Urinary bladder (tissue), 4 donors: ENCODE data around the gene SOX18. TPM values are rescaled to one million over a fixed set of nuclear protein-coding genes. Genes with fewer than 3 reads are reported as not detected.

Source experiments
- DNase-seq: peaks from one replicate; pipeline ENCODE4 v3.0.0-alpha.2; 2015; ENCODE audit errors: extremely low spot score
- H3K27ac ChIP-seq: one replicate; pipeline ENCODE4 v1.5.1; 2013; ENCODE audit warnings: low read depth, mild to moderate bottlenecking, moderate library complexity
- H3K36me3 ChIP-seq: one replicate; pipeline ENCODE4 v1.6.1; 2013; ENCODE audit warnings: mild to moderate bottlenecking, moderate library complexity; ENCODE audit not compliant: insufficient read depth
- H3K4me1 ChIP-seq: one replicate; pipeline ENCODE4 v1.6.1; 2013; ENCODE audit warnings: mild to moderate bottlenecking, moderate library complexity; ENCODE audit not compliant: insufficient read depth
- H3K4me3 ChIP-seq: one replicate; pipeline ENCODE4 v1.5.1; 2013; ENCODE audit warnings: low read depth, low read length
- WGBS: extraction: QIAGEN DNeasy Blood & Tissue Kit; methylation state at CpG from one replicate; pipeline ENCODE4 v1.1.7; 2013; 5-methylcytosine and 5-hydroxymethylcytosine counted together
- polyA plus RNA-seq: library from polyadenylated mRNA; stranded (reverse); fragments of 200-250 nt; gene quantifications from one replicate; pipeline ENCODE4 v1.2.3, GENCODE V29; 2013
- total RNA-seq: library from RNA; depleted of rRNA; stranded (reverse); fragments of >200 nt; gene quantifications from one replicate; pipeline ENCODE4 v1.2.3, GENCODE V29; 2014
- donor health status: healthy with polysubstance abuse.
- donor health status: healthy.

Gene SOX18
- total and polyA plus RNA-seq, 2 donors: 4.5 to 66.0 TPM

DNA sequence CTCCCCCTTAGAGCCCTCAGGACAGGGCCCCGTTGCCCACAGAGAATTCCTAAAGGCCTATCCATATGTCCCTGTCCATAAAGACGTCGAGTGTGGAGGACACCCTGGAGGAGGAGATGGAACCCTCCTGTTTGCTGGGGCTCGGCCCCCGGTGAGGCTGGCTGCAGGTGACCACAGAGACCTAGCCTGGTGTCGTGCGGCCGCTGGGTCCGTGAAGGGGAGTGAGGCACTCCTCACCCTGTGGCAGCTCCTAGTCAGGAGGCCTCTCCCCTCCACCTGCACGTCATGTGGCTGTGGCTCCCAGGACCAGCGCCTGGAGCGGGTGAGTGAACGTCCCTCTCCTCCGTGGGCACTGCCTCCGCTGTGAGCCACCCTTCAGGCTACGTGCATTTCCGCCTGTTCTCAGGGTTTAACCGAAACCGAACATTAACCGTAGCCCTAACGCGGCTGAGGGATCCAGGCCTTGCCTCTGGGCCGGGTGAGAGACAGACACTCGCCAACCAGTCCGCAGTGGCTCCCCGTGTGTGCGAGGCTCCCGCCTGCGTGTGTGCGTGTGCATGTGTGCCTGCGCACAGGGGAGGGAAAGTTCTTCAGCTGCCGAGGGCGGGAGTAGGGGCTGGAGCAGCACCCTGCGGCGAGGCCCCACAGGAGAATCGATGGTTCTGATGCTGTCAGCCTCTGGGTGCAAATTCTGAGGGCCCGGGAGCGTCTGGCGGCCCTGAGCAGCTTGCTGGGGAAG is 7.6 kb upstream of the SOX18 start:
- Histone ChIP-seq H3K36me3 (no peaks in the 10 kb centered on the region), H3K4me1 (no peaks in the 10 kb centered on the region), H3K27ac (no peak overlapping the region), H3K4me3 (no peak overlapping the region)
- WGBS: 62% methylated on average over 39 of the region's 39 CpGs
- DNase-seq: no peak

DNA sequence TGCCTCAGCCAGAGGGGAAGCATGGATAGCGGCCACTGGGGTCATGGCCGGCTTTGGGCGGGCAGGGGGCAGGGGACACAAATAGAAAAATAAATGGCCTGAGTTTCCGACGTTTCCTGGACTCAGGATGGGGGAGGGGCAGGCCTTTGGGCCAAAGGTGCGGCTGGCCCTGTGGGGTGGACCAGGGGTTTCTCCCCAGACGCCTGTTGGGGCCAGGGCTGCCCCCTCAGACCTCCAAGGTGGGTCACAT is 7.1 kb upstream of the SOX18 start:
- no peak for DNase-seq
- no peaks in the 10 kb centered on the region for H3K36me3 ChIP-seq
- H3K27ac ChIP-seq: no peak overlapping the region
- no peak overlapping the region for H3K4me3 ChIP-seq
- WGBS: 58% methylated on average over 7 of the region's 7 CpGs
- no peaks in the 10 kb centered on the region for H3K4me1 ChIP-seq

DNA sequence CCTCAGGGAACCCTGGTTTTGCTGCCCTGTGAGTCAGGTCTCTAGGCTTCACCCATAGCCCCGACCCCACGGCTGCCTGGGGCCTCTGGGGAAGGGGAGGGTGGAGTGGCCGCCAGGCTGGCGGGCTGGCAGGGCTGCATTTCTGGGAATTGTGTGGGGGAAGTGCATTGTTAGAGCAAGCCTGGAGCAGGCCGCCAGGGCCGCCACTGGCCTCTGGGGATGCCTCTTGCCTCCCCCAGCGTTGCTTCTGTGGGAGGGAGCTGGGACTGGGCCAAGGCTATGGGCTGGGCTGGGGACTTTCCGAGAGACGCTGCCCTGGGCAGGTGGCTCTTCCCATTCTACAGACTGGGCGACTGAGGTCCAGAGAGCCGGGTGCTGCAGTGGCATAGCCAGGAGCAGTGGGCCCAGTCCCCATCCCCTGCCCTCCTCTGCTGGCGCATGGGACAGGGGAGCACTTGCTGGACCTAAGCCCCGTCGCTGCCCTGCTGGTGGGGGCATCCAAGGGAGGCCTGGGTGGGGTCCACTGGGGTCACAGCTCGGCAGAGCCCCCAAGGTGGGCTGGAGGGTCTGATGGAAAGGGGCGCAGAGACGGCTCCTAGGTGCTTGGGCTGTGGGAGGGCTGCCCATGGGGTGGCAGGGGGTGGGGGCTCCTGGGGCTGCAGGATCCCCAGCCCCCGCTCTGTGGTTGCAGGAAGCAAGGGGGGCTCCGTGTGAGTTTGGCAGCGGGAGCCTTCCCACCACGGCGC is 6.6 kb upstream of the SOX18 start:
- Histone ChIP-seq H3K36me3 (no peaks in the 10 kb centered on the region), H3K4me3 (no peak overlapping the region), H3K27ac (no peak overlapping the region), H3K4me1 (no peaks in the 10 kb centered on the region)
- no peak for DNase-seq
- 55% methylated on average over 22 of the region's 22 CpGs for WGBS

DNA sequence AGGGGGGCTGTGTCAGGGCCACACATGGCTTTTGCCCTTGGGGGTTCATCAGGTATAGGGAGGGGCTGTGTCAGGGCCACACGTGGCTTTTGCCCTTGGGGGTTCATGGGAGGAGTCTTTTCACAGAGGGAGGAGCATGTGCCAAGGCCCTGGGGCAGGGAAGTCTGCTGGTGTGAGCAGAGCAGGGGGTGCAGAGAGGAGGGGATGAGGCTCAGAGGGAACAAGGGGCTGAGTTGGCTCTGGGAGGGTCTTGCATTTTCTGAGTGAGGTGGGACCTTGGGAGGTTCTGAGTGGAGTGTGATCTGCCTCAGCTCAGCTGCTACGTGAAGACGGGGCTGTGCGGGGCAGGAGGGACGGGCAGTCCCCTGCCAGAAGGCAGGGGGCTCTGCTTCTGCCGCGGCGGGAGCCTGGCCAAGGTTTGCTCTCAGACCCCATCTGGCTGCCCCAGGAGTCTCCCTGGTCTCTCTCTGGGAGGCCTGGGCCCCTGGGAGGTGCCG is 6.0 kb upstream of the SOX18 start:
- no peak overlapping the region for H3K27ac ChIP-seq
- WGBS: 72% methylated on average over 9 of the region's 9 CpGs

DNA sequence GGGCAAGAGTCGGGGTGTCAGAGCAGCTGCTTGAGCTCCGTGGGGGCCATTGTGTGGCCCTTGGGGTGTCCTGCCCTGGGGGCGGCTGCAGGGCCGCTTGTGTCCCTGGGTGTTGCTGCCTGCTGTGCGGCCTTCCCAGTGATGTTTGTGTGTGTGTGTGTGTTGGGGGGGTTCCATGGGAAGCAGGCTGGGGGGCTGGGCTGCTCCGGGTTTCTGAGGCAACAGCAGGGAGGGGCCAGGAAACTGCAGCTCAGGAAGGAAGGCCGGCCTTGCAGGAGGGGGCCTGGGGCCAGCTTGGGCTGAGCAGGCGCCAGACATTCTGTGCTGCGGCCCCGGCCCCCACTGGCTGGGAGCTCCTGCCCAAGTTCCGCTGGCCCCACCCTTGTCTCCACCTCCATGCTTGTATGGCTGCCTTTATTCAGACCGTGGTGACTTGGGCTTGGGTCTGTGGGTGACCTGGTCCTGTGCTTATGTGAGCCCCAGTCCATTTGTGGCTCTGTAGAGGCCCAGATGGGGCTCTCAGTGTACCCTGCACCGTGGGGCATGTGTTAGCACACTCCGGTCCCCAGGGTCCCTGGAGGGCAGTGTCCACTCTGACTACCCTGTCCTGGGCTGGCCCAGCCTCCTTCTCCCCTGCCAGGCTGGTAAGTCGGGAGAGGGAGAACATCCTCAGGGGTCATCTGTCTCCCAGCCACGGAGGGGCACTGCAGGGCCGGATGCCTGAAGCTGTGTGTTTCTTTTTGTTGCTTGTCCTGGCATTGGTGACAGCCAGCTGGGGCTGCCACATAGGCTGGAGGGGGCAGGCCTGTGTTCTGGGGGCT is 4.6 kb upstream of the SOX18 start:
- peak; percentile 37 for DNase-seq
- whole genome bisulfite sequencing: 29% methylated on average over 17 of the region's 17 CpGs
- no peaks in the 10 kb centered on the region for H3K36me3 ChIP-seq
- H3K27ac ChIP-seq: no peak overlapping the region
- H3K4me3 ChIP-seq: no peak overlapping the region
- H3K4me1 ChIP-seq: no peaks in the 10 kb centered on the region

More for the DNA sequence above, 6.0 kb upstream of the SOX18 start:
- Histone ChIP-seq H3K36me3 (no peaks in the 10 kb centered on the region), H3K4me1 (no peaks in the 10 kb centered on the region), H3K4me3 (no peak overlapping the region)
- DNase-seq: no peak

DNA sequence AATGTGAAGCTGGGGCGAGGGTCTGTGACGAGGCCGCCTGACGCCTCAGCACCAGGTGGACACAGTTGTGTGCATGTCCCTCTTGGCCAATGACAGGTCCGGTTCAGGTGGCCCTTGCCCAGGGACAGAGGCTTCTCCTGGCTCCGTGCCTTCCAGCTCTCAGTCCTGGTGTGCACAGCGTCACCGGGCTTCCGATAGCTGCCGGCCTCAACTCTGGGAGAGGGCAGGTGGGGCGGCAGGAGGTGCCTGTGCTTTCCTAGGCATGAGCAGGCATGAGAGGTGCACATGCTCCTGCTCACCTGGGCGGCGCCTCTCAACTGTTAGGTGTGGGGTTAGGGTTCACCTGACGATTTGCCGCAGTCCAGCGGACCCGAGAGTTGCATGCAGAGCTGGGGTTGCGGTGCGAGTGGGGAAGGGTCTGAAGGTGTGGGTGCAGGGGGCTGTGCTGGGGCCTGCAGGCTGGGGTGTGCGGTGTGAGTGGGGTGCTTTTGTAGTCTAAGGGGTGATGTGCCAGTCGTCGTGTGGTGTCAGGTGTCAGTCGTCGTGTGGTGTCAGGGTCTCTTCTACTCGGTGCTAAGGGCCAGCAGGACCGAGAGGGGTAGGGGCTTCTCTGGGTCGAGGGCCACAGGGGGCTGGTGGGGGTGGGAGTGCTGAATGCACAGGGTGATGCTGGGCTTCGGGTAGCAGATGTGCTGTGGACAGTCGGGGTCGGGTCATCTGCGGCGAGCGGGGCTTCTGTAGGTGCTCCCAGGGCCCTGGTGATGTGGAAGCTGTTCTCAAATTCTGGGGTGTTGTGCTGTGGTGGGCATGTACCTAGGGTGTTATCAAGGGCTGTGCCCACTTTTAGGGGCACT is 3.8 kb upstream of the SOX18 start:
- 78% methylated on average over 33 of the region's 33 CpGs for WGBS

DNA sequence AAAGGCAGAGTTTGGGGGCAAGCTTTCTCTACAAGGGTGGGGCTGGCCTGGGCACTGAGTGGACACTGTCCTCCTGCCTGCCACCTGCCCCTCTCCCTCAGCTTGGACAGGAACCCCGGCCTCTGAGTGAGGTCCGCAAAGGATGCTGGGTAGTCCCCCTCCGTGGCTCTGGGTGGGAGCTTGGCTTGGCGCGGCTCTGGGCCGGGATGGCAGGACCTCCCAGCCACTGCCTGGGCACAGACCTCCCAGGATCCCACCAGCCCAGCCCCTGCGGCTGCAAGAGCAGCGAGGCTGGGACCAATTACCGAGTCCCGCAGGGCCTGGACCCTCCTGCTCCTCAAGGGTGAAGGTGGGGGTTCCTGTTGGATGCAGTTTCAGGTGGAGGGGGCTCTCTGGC is 2.9 kb upstream of the SOX18 start:
- H3K4me1 ChIP-seq: no peaks in the 10 kb centered on the region
- WGBS: 76% methylated on average over 10 of the region's 10 CpGs
- no peaks in the 10 kb centered on the region for H3K36me3 ChIP-seq
- H3K4me3 ChIP-seq: no peak overlapping the region
- DNase-seq: no peak
- no peak overlapping the region for H3K27ac ChIP-seq

More for the DNA sequence above, 3.8 kb upstream of the SOX18 start:
- DNase-seq: no peak
- no peaks in the 10 kb centered on the region for H3K4me1 ChIP-seq
- no peak overlapping the region for H3K27ac ChIP-seq
- no peak overlapping the region for H3K4me3 ChIP-seq
- no peaks in the 10 kb centered on the region for H3K36me3 ChIP-seq

DNA sequence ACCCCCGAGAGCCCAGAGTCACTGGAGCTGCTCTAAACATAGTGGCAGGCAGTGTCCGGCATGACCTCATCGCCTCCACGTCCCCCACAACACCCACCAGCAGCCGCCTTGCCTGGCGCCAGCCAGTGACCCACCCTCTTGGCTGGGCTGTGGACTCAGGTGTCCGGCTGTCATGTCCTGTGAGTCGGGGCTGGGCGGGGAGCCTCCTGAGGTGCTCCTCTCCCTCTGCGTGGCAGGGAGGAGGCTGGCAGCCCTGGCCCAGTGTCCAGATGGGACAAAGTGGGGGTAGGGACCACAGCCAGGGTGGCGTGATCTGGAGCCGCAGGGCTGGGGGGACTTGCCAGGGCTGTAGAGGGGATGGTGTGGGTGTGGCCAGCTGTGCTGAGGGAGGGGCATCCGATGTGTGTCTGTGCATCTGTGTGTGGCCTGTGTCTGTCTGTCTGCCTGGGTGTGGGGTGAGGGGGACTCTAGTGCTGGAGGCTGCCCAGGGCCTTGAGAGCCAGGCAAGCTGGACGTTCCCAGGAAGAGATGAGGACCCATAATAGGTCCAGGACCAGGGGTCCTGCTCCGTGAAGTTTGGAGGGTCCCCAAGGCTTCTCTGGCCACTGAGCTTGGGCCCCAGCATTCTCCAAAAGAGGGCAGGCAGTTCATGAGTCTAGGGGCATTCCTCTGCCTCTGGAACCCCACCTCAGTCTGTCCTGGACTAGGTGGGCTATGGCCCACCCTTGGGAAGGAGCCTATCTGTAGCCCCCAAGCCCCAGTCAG is 2.3 kb upstream of the SOX18 start:
- 79% methylated on average over 15 of the region's 15 CpGs for WGBS
- H3K4me3 ChIP-seq: no peak overlapping the region
- H3K36me3 ChIP-seq: no peaks in the 10 kb centered on the region
- no peak for DNase-seq
- no peak overlapping the region for H3K27ac ChIP-seq
- H3K4me1 ChIP-seq: no peaks in the 10 kb centered on the region

DNA sequence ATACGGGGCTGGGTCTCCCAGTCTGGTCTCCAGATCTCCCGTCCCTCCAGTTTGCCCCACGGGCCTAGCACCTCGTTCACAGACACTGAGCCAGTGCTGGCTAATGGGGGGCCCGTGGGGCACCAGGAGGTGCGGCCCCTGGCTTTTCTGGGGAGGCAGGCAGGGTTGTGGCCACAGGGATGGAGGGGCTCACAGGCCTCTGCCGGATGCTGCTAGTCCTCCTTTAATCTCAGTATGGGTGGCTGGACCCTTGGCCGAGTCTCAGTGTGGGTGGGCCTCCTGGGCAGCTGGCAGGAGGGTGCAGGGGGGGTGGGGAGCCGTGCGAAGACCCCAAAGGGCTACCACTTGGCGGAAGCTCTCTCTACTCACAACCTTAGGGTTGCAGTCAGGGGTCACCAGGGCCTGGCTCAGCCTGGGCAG is 1.6 kb upstream of the SOX18 start:
- Histone ChIP-seq H3K27ac (no peak overlapping the region), H3K36me3 (no peaks in the 10 kb centered on the region), H3K4me3 (no peak overlapping the region), H3K4me1 (no peaks in the 10 kb centered on the region)
- no peak for DNase-seq
- 80% methylated on average over 11 of the region's 11 CpGs for WGBS

DNA sequence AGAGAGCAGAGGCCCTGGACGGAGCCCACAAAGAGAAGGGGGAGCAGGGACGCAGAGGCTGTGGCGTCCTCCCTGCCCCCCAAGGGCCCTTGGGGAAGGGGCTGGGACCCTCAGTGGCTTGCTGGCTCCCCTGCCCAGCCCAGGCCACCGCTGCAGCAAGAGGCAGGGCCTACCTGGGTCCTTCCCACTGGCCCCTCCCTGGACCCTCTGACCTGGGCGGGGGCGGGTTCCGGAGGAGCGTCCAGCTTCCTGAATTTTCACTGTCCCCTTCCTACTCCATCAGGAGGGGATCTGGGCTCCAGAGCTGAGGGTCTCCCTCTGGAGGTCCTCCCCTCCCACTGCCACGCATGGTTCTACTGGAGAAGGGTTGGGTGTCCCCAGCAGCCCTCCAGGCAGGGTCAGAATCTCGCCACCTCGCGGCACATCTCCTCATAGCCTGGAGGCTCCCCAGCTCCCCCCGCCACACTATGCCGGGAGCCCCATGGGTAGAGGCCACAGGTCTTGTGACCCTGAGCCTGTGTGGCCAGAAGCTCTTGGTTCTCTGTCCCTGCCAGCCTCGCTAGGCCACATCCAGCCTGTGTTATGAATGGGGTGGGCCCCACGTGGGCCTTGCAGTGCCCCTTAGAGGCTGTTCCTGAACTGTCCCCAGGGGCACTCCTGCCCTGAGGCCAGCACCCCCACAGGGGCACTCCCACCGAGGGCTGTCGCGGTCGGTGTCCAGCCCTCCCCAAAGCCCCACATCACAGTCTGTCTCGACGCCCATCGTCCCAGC is 1.0 kb upstream of the SOX18 start:
- 76% methylated on average over 23 of the region's 23 CpGs for WGBS
- no peak overlapping the region for H3K27ac ChIP-seq

DNA sequence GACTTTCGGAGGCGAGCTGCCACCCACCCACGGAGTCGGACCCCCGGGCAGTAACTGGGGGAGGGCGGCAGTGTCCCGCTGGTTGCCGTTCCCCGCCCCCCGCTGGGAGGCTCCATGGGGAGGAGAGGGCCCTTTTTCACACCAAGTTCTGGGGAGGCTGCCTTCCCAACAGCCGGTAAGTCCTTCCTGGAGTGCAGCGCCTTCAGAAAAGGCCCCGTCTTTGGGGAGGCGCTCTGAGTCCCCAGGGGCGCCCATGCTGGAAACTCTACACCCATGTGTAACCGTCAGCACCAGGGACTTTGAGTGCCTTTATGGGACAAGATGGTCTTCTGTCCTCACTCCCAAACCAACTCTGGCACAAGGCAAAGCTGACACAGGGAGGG is 430 bp upstream of the SOX18 start:
- H3K36me3 ChIP-seq: no peaks in the 10 kb centered on the region
- H3K4me1 ChIP-seq: peaks cover 1% of the 10 kb centered on the region
- WGBS: 27% methylated on average over 16 of the region's 16 CpGs
- H3K27ac ChIP-seq: peak overlapping the region; percentile 12
- H3K4me3 ChIP-seq: peak overlapping the region; percentile 43
- DNase-seq: no peak

More for the DNA sequence above, 1.0 kb upstream of the SOX18 start:
- no peaks in the 10 kb centered on the region for H3K4me1 ChIP-seq
- DNase-seq: no peak
- no peak overlapping the region for H3K4me3 ChIP-seq
- H3K36me3 ChIP-seq: no peaks in the 10 kb centered on the region

DNA sequence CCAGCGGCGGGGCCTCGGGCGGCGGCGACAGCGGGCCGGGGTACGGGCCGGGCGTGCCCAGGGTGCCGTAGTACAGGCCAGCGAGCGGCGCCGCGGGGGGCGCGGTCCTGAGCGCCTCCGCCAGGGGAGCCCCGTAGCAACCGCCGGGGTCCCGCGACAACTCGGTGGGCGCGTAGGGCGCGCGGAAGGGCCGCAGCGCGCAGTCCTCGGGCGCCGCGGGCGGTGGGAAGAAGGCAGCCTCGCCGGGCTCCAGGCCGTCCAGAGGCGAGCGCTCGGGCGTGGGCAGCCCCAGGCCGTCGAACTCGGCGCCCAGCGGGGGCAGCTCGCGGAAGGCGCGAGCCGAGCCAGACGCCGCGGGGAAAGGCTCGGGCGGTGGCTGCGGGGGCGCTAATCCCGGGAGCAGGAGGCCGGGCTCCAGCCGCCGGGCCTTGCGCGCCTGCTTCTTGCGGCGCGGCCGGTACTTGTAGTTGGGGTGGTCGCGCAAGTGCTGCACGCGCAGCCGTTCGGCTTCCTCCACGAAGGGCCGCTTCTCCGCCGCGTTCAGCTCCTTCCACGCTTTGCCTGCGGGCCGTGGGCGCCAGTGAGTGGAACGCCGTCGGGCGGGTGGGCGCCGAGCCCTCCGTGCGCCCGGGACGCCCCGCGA is 916 bp downstream of the SOX18 start:
- peak overlapping the region; percentile 43 for H3K4me3 ChIP-seq
- DNase-seq: no peak
- peaks cover 1% of the 10 kb centered on the region for H3K4me1 ChIP-seq
- no peaks in the 10 kb centered on the region for H3K36me3 ChIP-seq
- H3K27ac ChIP-seq: no peak overlapping the region
- WGBS: 3% methylated on average over 101 of the region's 101 CpGs
